WTC11 (cell line): ENCODE results near the gene LEAP2.

Experiments used
- CREB1 ChIP-seq: sonication (generic); formaldehyde crosslinking; IDR thresholded peaks from 2 replicates; pipeline ENCODE4 v1.8.0; 2023; ENCODE audit warnings: mild to moderate bottlenecking, missing genetic modification reagents
- ESRRA ChIP-seq: sonication (generic); formaldehyde crosslinking; IDR thresholded peaks from 2 replicates; pipeline ENCODE4 v1.8.1; 2022; ENCODE audit warnings: mild to moderate bottlenecking, missing genetic modification reagents, borderline replicate concordance
- FOXK1 ChIP-seq: sonication (generic); formaldehyde crosslinking; IDR thresholded peaks from 2 replicates; pipeline ENCODE4 v1.8.0; 2022; ENCODE audit warnings: mild to moderate bottlenecking, moderate library complexity, missing genetic modification reagents
- SP1 ChIP-seq: sonication (generic); formaldehyde crosslinking; conservative IDR thresholded peaks from 2 replicates; pipeline ENCODE4 v1.8.1; 2022; ENCODE audit warnings: missing genetic modification reagents
- TCF7 ChIP-seq: sonication (generic); formaldehyde crosslinking; IDR thresholded peaks from 2 replicates; pipeline ENCODE4 v1.8.0; 2022; ENCODE audit warnings: mild to moderate bottlenecking, low read depth, missing genetic modification reagents, moderate library complexity
- ZNF396 ChIP-seq: fragments of 250-450 bp; sonication (Bioruptor Pico); IDR thresholded peaks from 2 replicates; pipeline ENCODE4 v1.8.0; 2021; ENCODE audit warnings: mild to moderate bottlenecking, moderate library complexity, borderline replicate concordance
- TF ChIP-seq, protein P1 (sequence below): sonication (generic); formaldehyde crosslinking; IDR thresholded peaks from 2 replicates; pipeline ENCODE4 v1.8.1; 2023; ENCODE audit warnings: mild to moderate bottlenecking, moderate library complexity, missing genetic modification reagents
- TF ChIP-seq, protein P2 (sequence below): fragments of 200-600 bp; IDR thresholded peaks from 2 replicates; pipeline ENCODE4 v1.8.0; 2022; ENCODE audit warnings: antibody characterized with exemption
- TF ChIP-seq, protein P3 (sequence below): sonication (generic); formaldehyde crosslinking; IDR thresholded peaks from 2 replicates; pipeline ENCODE4 v1.8.1; 2023; ENCODE audit warnings: mild to moderate bottlenecking, missing genetic modification reagents
- TF ChIP-seq, protein P4 (sequence below): sonication (generic); formaldehyde crosslinking; IDR thresholded peaks from 2 replicates; pipeline ENCODE4 v1.8.0; 2023; ENCODE audit warnings: missing genetic modification reagents, mild to moderate bottlenecking, borderline replicate concordance
- TF ChIP-seq, protein P5 (sequence below): sonication (generic); formaldehyde crosslinking; IDR thresholded peaks from 2 replicates; pipeline ENCODE4 v1.8.0; 2022; ENCODE audit warnings: mild to moderate bottlenecking, missing genetic modification reagents
- TF ChIP-seq, protein P6 (sequence below): sonication (generic); formaldehyde crosslinking; IDR thresholded peaks from 2 replicates; pipeline ENCODE4 v1.8.0; 2022; ENCODE audit warnings: mild to moderate bottlenecking, missing genetic modification reagents

DNA sequence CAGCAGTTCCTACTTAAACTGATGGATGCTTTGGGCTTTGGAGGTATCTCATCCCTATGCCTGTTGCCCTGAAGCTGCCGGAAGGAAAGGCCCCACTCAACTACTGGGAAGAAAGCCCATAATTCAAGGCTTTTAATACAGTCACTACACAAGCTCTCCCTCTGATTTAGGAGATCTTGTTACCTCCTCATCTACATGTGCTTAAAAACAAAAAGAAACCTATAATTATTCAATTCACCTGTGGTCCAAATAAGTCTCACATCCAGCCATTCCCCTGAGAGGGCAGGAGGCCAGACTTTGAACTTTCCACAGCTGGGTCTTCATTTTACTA is 715 bp upstream of the LEAP2 start:
- TF ChIP-seq, protein P1, sequence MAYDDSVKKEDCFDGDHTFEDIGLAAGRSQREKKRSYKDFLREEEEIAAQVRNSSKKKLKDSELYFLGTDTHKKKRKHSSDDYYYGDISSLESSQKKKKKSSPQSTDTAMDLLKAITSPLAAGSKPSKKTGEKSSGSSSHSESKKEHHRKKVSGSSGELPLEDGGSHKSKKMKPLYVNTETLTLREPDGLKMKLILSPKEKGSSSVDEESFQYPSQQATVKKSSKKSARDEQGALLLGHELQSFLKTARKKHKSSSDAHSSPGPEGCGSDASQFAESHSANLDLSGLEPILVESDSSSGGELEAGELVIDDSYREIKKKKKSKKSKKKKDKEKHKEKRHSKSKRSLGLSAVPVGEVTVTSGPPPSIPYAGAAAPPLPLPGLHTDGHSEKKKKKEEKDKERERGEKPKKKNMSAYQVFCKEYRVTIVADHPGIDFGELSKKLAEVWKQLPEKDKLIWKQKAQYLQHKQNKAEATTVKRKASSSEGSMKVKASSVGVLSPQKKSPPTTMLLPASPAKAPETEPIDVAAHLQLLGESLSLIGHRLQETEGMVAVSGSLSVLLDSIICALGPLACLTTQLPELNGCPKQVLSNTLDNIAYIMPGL (CRISPR knock-in tag) = no peak
- TF ChIP-seq, protein P2, sequence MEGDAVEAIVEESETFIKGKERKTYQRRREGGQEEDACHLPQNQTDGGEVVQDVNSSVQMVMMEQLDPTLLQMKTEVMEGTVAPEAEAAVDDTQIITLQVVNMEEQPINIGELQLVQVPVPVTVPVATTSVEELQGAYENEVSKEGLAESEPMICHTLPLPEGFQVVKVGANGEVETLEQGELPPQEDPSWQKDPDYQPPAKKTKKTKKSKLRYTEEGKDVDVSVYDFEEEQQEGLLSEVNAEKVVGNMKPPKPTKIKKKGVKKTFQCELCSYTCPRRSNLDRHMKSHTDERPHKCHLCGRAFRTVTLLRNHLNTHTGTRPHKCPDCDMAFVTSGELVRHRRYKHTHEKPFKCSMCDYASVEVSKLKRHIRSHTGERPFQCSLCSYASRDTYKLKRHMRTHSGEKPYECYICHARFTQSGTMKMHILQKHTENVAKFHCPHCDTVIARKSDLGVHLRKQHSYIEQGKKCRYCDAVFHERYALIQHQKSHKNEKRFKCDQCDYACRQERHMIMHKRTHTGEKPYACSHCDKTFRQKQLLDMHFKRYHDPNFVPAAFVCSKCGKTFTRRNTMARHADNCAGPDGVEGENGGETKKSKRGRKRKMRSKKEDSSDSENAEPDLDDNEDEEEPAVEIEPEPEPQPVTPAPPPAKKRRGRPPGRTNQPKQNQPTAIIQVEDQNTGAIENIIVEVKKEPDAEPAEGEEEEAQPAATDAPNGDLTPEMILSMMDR = no peak
- TF ChIP-seq, protein P3, sequence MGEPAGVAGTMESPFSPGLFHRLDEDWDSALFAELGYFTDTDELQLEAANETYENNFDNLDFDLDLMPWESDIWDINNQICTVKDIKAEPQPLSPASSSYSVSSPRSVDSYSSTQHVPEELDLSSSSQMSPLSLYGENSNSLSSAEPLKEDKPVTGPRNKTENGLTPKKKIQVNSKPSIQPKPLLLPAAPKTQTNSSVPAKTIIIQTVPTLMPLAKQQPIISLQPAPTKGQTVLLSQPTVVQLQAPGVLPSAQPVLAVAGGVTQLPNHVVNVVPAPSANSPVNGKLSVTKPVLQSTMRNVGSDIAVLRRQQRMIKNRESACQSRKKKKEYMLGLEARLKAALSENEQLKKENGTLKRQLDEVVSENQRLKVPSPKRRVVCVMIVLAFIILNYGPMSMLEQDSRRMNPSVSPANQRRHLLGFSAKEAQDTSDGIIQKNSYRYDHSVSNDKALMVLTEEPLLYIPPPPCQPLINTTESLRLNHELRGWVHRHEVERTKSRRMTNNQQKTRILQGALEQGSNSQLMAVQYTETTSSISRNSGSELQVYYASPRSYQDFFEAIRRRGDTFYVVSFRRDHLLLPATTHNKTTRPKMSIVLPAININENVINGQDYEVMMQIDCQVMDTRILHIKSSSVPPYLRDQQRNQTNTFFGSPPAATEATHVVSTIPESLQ (CRISPR knock-in tag) = no peak
- TF ChIP-seq SP1 (no peak), FOXK1 (no peak), ESRRA (CRISPR knock-in tag) (no peak), ZNF396 (CRISPR knock-in tag) (no peak), CREB1 (CRISPR knock-in tag) (no peak), TCF7 (CRISPR knock-in tag) (no peak)
- TF ChIP-seq, protein P4, sequence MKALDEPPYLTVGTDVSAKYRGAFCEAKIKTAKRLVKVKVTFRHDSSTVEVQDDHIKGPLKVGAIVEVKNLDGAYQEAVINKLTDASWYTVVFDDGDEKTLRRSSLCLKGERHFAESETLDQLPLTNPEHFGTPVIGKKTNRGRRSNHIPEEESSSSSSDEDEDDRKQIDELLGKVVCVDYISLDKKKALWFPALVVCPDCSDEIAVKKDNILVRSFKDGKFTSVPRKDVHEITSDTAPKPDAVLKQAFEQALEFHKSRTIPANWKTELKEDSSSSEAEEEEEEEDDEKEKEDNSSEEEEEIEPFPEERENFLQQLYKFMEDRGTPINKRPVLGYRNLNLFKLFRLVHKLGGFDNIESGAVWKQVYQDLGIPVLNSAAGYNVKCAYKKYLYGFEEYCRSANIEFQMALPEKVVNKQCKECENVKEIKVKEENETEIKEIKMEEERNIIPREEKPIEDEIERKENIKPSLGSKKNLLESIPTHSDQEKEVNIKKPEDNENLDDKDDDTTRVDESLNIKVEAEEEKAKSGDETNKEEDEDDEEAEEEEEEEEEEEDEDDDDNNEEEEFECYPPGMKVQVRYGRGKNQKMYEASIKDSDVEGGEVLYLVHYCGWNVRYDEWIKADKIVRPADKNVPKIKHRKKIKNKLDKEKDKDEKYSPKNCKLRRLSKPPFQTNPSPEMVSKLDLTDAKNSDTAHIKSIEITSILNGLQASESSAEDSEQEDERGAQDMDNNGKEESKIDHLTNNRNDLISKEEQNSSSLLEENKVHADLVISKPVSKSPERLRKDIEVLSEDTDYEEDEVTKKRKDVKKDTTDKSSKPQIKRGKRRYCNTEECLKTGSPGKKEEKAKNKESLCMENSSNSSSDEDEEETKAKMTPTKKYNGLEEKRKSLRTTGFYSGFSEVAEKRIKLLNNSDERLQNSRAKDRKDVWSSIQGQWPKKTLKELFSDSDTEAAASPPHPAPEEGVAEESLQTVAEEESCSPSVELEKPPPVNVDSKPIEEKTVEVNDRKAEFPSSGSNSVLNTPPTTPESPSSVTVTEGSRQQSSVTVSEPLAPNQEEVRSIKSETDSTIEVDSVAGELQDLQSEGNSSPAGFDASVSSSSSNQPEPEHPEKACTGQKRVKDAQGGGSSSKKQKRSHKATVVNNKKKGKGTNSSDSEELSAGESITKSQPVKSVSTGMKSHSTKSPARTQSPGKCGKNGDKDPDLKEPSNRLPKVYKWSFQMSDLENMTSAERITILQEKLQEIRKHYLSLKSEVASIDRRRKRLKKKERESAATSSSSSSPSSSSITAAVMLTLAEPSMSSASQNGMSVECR (CRISPR knock-in tag) = no peak
- TF ChIP-seq, protein P5, sequence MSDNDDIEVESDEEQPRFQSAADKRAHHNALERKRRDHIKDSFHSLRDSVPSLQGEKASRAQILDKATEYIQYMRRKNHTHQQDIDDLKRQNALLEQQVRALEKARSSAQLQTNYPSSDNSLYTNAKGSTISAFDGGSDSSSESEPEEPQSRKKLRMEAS (CRISPR knock-in tag) = no peak
- TF ChIP-seq, protein P6, sequence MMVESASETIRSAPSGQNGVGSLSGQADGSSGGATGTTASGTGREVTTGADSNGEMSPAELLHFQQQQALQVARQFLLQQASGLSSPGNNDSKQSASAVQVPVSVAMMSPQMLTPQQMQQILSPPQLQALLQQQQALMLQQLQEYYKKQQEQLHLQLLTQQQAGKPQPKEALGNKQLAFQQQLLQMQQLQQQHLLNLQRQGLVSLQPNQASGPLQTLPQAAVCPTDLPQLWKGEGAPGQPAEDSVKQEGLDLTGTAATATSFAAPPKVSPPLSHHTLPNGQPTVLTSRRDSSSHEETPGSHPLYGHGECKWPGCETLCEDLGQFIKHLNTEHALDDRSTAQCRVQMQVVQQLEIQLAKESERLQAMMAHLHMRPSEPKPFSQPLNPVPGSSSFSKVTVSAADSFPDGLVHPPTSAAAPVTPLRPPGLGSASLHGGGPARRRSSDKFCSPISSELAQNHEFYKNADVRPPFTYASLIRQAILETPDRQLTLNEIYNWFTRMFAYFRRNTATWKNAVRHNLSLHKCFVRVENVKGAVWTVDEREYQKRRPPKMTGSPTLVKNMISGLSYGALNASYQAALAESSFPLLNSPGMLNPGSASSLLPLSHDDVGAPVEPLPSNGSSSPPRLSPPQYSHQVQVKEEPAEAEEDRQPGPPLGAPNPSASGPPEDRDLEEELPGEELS (CRISPR knock-in tag) = no peak
